ENCODE data around the gene PCAT6. TPM values are rescaled to one million over a fixed set of nuclear protein-coding genes. Genes with fewer than 3 reads are reported as not detected.

Gene PCAT6
- total and polyA plus RNA-seq, 2 experiments from 2014 or later, result 13.9 TPM; not detected in 1

GRCh38 chr1:202806845-202807450, 3.8 kb upstream of the PCAT6 start:
- in situ Hi-C loops (cut with MboI), result no loop called here
- H3K9me2 ChIP-seq (ENCODE audit: insufficient read depth), result no peaks in the 10 kb centered on the region

GRCh38 chr1:202807451-202807925, 3.3 kb upstream of the PCAT6 start:
- H3K36me3 ChIP-seq (ENCODE audit: low read depth), result no peaks in the 10 kb centered on the region
- peak overlapping the region; percentile 98 for H3K9ac ChIP-seq
- TF ChIP-seq EZH2phosphoT487 (IDR thresholded peaks at IDR 0.05; ENCODE audit: insufficient read depth, low read depth) (no peak), EZH2 (IDR thresholded peaks at IDR 0.05; ENCODE audit: insufficient read depth, poor library complexity, severe bottlenecking) (no peak)
- no peaks in the 10 kb centered on the region for H3K9me3 ChIP-seq (ENCODE audit: low read depth)
- H3K27ac ChIP-seq, result peak overlapping the region; percentile 85
- H3K4me2 ChIP-seq (ENCODE audit: unreplicated experiment), result peak overlapping the region; percentile 98
- H3K4me3 ChIP-seq, result peak overlapping the region; percentile 94
- H2AFZ ChIP-seq, result 0 out of 2 replicates have a peak overlapping the region, but pooled peaks have one; percentile 92
- 0 to 2% methylated on average over 11 to 36 of the region's 45 CpGs for WGBS, 2 experiments (ENCODE audit: low coverage in 1 of 2, low lambda C conversion rate in 2 of 2, missing lambda C conversion rate in 2 of 2)
- peaks cover 31% of the 10 kb centered on the region for H4K20me1 ChIP-seq (ENCODE audit: insufficient read depth)
- no peaks in the 10 kb centered on the region for H3K9me2 ChIP-seq (ENCODE audit: insufficient read depth)
- peaks cover 50% of the 10 kb centered on the region for H3F3A ChIP-seq (ENCODE audit: insufficient read depth)
- peaks cover 55% of the 10 kb centered on the region for H3K79me2 ChIP-seq (ENCODE audit: insufficient read depth)
- peak; percentile 81 for DNase-seq
- H3K27me3 ChIP-seq (replicated peaks; ENCODE audit: insufficient read depth), result no peaks in the 10 kb centered on the region
- peaks cover 50% of the 10 kb centered on the region for H3K4me1 ChIP-seq (ENCODE audit: insufficient read depth)
- in situ Hi-C loops (cut with MboI), result no loop called here

More at GRCh38 chr1:202806845-202807450, 3.8 kb upstream of the PCAT6 start:
- peaks cover 60% of the 10 kb centered on the region for H3K79me2 ChIP-seq (ENCODE audit: insufficient read depth)
- peak overlapping the region; percentile 98 for H3K9ac ChIP-seq
- H3K27ac ChIP-seq, result peak overlapping the region; percentile 85
- H3K4me1 ChIP-seq (ENCODE audit: insufficient read depth), result peaks cover 54% of the 10 kb centered on the region
- H3F3A ChIP-seq (ENCODE audit: insufficient read depth), result peaks cover 55% of the 10 kb centered on the region
- H4K20me1 ChIP-seq (ENCODE audit: insufficient read depth), result peaks cover 37% of the 10 kb centered on the region
- H3K4me2 ChIP-seq (ENCODE audit: unreplicated experiment), result peak overlapping the region; percentile 98
- peak overlapping the region; percentile 94 for H3K4me3 ChIP-seq
- peak; percentile 60 for DNase-seq
- no peaks in the 10 kb centered on the region for H3K36me3 ChIP-seq (ENCODE audit: low read depth)
- H3K27me3 ChIP-seq (replicated peaks; ENCODE audit: insufficient read depth), result no peaks in the 10 kb centered on the region
- 2% methylated on average over 23 to 40 of the region's 51 CpGs for WGBS, 2 experiments (ENCODE audit: low coverage in 1 of 2, low lambda C conversion rate in 2 of 2, missing lambda C conversion rate in 2 of 2)
- H3K9me3 ChIP-seq (ENCODE audit: low read depth), result no peaks in the 10 kb centered on the region
- no peak for TF ChIP-seq EZH2 (IDR thresholded peaks at IDR 0.05; ENCODE audit: insufficient read depth, poor library complexity, severe bottlenecking)
- no peak for TF ChIP-seq EZH2phosphoT487 (IDR thresholded peaks at IDR 0.05; ENCODE audit: insufficient read depth, low read depth)
- H2AFZ ChIP-seq, result peak overlapping the region; percentile 28; the same call in 1 of the 2 replicates

- Histone ChIP-seq H3F3A (ENCODE audit: insufficient read depth) (peaks cover 43% of the 10 kb centered on the region), H3K9ac (peak within 1 kb of the TSS; percentile 98), H3K4me3 (peak within 1 kb of the TSS; percentile 94), H3K9me3 (ENCODE audit: low read depth) (no peaks in the 10 kb centered on the region), H3K4me2 (ENCODE audit: unreplicated experiment) (peak within 1 kb of the TSS; percentile 98), H3K36me3 (ENCODE audit: low read depth) (no peaks in the 10 kb centered on the region), H3K27me3 (replicated peaks; ENCODE audit: insufficient read depth) (no peaks in the 10 kb centered on the region), H3K9me2 (ENCODE audit: insufficient read depth) (no peaks in the 10 kb centered on the region), H4K20me1 (ENCODE audit: insufficient read depth) (peaks cover 25% of the 10 kb centered on the region), H2AFZ (peak within 1 kb of the TSS; percentile 92), H3K27ac (peak within 1 kb of the TSS; percentile 85), H3K4me1 (ENCODE audit: insufficient read depth) (peaks cover 44% of the 10 kb centered on the region), H3K79me2 (ENCODE audit: insufficient read depth) (peaks cover 48% of the 10 kb centered on the region)
- 1 to 2% methylated on average over 56 to 79 of the region's 84 CpGs for WGBS, 2 experiments (ENCODE audit: low coverage in 1 of 2, low lambda C conversion rate in 2 of 2, missing lambda C conversion rate in 2 of 2)
- DNase-seq, result peak; percentile 86
- no peak for TF ChIP-seq EZH2 (IDR thresholded peaks at IDR 0.05; ENCODE audit: insufficient read depth, poor library complexity, severe bottlenecking)
- TF ChIP-seq EZH2phosphoT487 (IDR thresholded peaks at IDR 0.05; ENCODE audit: insufficient read depth, low read depth), result no peak
- in situ Hi-C loops (cut with MboI), result no loop called here
Observed at GRCh38 chr1:202807926-202808757, 2.6 kb upstream of the PCAT6 start, which contains the start of gene KDM5B. KDM5B (minus strand) TSS chr1:202808421; CDS start chr1:202808305, 116 bp downstream.

GRCh38 chr1:202809597-202810159, 1.1 kb upstream of the PCAT6 start:
- H3K4me3 ChIP-seq, result peak overlapping the region; percentile 81
- H2AFZ ChIP-seq, result peak overlapping the region; percentile 92
- WGBS, 2 experiments (ENCODE audit: low coverage in 1 of 2, low lambda C conversion rate in 2 of 2, missing lambda C conversion rate in 2 of 2), result 36% methylated on average over 15 of the region's 15 CpGs
- no peaks in the 10 kb centered on the region for H3K9me2 ChIP-seq (ENCODE audit: insufficient read depth)
- H3K9me3 ChIP-seq (ENCODE audit: low read depth), result no peaks in the 10 kb centered on the region
- peak overlapping the region; percentile 89; the same call in 1 of the 2 replicates for H3K9ac ChIP-seq
- peak; percentile 17 for DNase-seq
- TF ChIP-seq EZH2 (IDR thresholded peaks at IDR 0.05; ENCODE audit: insufficient read depth, poor library complexity, severe bottlenecking) (no peak), EZH2phosphoT487 (IDR thresholded peaks at IDR 0.05; ENCODE audit: insufficient read depth, low read depth) (no peak)
- peaks cover 10% of the 10 kb centered on the region; the same call in 1 of the 2 replicates for H4K20me1 ChIP-seq (ENCODE audit: insufficient read depth)
- peaks cover 28% of the 10 kb centered on the region for H3F3A ChIP-seq (ENCODE audit: insufficient read depth)
- H3K27ac ChIP-seq, result peak overlapping the region; percentile 82
- no peaks in the 10 kb centered on the region for H3K27me3 ChIP-seq (replicated peaks; ENCODE audit: insufficient read depth)
- H3K4me1 ChIP-seq (ENCODE audit: insufficient read depth), result peaks cover 28% of the 10 kb centered on the region
- in situ Hi-C loops (cut with MboI), result no loop called here
- peak overlapping the region; percentile 87 for H3K4me2 ChIP-seq (ENCODE audit: unreplicated experiment)
- H3K36me3 ChIP-seq (ENCODE audit: low read depth), result no peaks in the 10 kb centered on the region
- H3K79me2 ChIP-seq (ENCODE audit: insufficient read depth), result peaks cover 33% of the 10 kb centered on the region

All from GM23248 (cell line).